ENCODE data around the gene SPOCK3.
"Not testable (repeated sequence)": the region's sequence is repeated elsewhere in the genome, so short reads cannot be mapped to it uniquely, and the experiment has no call there.

SPOCK3 gene

GRCh38 chr4:167234316-167234881 lies at the start of gene SPOCK3:
Gene SPOCK3 (minus strand): TSS chr4:167234494.
- H3K4me3 ChIP-seq (ENCODE audit: low read depth, low read length), result no peak within 1 kb of the TSS
- TF ChIP-seq CTCF (IDR thresholded peaks at IDR 0.05; ENCODE audit: low read depth, low read length, missing control alignments), result no peak
- DNase-seq (ENCODE audit: low read depth), result no peak

GRCh38 chr4:167282171-167282864 lies 48.0 kb upstream of the SPOCK3 start:
- TF ChIP-seq CTCF (IDR thresholded peaks at IDR 0.05; ENCODE audit: low read depth, low read length, missing control alignments), result no peak
- no peak for DNase-seq (ENCODE audit: low read depth)
- no peak overlapping the region for H3K4me3 ChIP-seq (ENCODE audit: low read depth, low read length)

DNA sequence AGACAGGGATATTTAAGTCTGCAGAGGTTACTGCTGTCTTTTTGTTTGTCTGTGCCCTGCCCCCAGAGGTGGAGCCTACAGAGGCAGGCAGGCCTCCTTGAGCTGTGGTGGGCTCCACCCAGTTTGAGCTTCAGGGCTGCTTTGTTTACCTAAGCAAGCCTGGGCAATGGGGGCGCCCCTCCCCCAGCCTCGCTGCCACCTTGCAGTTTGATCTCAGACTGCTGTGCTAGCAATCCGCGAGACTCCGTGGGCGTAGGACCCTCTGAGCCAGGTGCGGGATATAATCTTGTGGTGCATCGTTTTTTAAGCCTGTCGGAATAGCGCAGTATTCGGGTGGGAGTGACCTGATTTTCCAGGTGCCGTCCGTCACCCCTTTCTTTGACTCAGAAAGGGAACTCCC lies 47.3 kb upstream of the SPOCK3 start:
- not testable (repeated sequence) for H3K4me3 ChIP-seq (ENCODE audit: low read depth, low read length); DNase-seq (ENCODE audit: low read depth)

DNA sequence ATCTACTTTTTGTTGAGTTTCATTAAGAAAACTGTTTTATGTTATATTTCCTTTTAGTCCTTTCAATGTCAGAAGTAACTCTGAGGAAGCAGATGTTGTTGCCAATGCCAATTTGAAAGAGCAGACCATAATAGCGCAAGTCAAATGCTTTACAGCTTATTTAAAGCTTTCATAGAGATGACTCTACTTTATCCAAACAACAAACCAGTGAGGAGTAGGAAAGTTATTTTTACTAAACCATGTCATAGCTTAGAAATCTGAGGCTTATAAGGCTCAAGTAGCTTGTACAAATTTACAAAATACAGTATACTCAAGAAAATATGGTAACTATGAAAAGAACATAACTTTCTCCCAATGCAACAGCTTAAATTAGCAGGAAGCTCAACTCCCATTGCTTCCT lies 40.1 kb upstream of the SPOCK3 start:
- no peak overlapping the region for H3K4me3 ChIP-seq (ENCODE audit: low read depth, low read length)
- DNase-seq (ENCODE audit: low read depth), result no peak
- TF ChIP-seq CTCF (IDR thresholded peaks at IDR 0.05; ENCODE audit: low read depth, low read length, missing control alignments), result no peak

- TF ChIP-seq CTCF (IDR thresholded peaks at IDR 0.05; ENCODE audit: low read depth, low read length, missing control alignments), result no peak
- no peak overlapping the region for H3K4me3 ChIP-seq (ENCODE audit: low read depth, low read length)
- DNase-seq (ENCODE audit: low read depth), result no peak
Observed at GRCh38 chr4:167265231-167265630, 30.9 kb upstream of the SPOCK3 start.

DNA sequence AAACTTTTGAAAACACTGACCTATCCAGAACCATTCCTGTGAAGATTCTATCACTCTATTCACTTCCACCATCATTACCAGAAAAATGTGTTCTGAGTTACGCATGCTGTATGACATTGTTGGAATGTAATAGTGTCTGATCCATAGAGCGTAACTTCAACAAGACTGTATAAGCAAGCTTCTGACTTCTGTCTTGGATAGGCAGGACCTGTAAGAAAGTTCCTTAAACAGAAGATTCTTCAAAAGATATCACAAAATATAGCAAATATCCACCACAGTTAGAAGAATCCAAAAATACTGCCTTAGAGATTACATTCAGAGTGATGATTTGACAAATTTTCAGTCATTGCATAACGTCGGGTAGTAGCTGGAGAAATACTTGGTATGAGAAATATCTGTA lies 14.0 kb upstream of the SPOCK3 start:
- no peak for DNase-seq (ENCODE audit: low read depth)
- H3K4me3 ChIP-seq (ENCODE audit: low read depth, low read length), result no peak overlapping the region
- no peak for TF ChIP-seq CTCF (IDR thresholded peaks at IDR 0.05; ENCODE audit: low read depth, low read length, missing control alignments)

GRCh38 chr4:167239627-167240026 lies 5.3 kb upstream of the SPOCK3 start:
- H3K4me3 ChIP-seq (ENCODE audit: low read depth, low read length), result no peak overlapping the region
- DNase-seq (ENCODE audit: low read depth), result no peak
- TF ChIP-seq CTCF (IDR thresholded peaks at IDR 0.05; ENCODE audit: low read depth, low read length, missing control alignments), result no peak
